Thymus (tissue), 11 donors: ENCODE data around the gene PCSK5. TPM values are rescaled to one million over a fixed set of nuclear protein-coding genes. Genes with fewer than 3 reads are reported as not detected.
"Not testable (repeated sequence)": the region's sequence is repeated elsewhere in the genome, so short reads cannot be mapped to it uniquely, and the experiment has no call there.

ENCODE experiments used
- DNase-seq, 9 donors: peaks; one replicate each; pipeline ENCODE4 v3.0.0-alpha.2; 2013; ENCODE audit warnings: low spot score in 9 of 9, low read depth in 6 of 9, missing footprints in 1 of 9
- H3K27ac ChIP-seq, 2 donors: one replicate each; pipeline ENCODE4 v1.5.1; 2013; ENCODE audit warnings: control low read depth in 1 of 2, low read depth in 1 of 2, low read length in 1 of 2, mild to moderate bottlenecking in 1 of 2, moderate library complexity in 1 of 2
- H3K27me3 ChIP-seq, 2 donors: one replicate each; pipeline ENCODE4 v1.5.1; 2013; ENCODE audit warnings: low read length in 1 of 2; ENCODE audit not compliant: control insufficient read depth in 2 of 2, insufficient read depth in 1 of 2
- H3K36me3 ChIP-seq, 2 donors: one replicate each; pipeline ENCODE4 v1.5.1; 2013; ENCODE audit warnings: low read length in 1 of 2, mild to moderate bottlenecking in 1 of 2, moderate library complexity in 1 of 2; ENCODE audit not compliant: control insufficient read depth in 2 of 2, insufficient read depth in 2 of 2
- H3K4me1 ChIP-seq, 2 donors: one replicate each; pipeline ENCODE4 v1.5.1; 2013; ENCODE audit warnings: low read length in 2 of 2; ENCODE audit not compliant: control insufficient read depth in 2 of 2, insufficient read depth in 2 of 2
- H3K4me3 ChIP-seq, 2 donors: one replicate each; pipeline ENCODE4 v1.5.1; 2013; ENCODE audit warnings: low read length in 2 of 2, control low read depth in 1 of 2, mild to moderate bottlenecking in 1 of 2
- H3K9me3 ChIP-seq, 2 donors: one replicate each; pipeline ENCODE4 v1.5.1; 2013; ENCODE audit warnings: low read length in 1 of 2, mild to moderate bottlenecking in 1 of 2; ENCODE audit not compliant: control insufficient read depth in 2 of 2, insufficient read depth in 1 of 2
- WGBS: extraction: QIAGEN DNeasy Blood & Tissue Kit; methylation state at CpG from one replicate; pipeline ENCODE4 v1.1.7; 2013; 5-methylcytosine and 5-hydroxymethylcytosine counted together
- polyA plus RNA-seq: library from polyadenylated mRNA; stranded (reverse); fragments of 200-250 nt; gene quantifications from one replicate; pipeline ENCODE4 v1.2.3, GENCODE V29; 2013
- total RNA-seq: library from RNA; stranded (reverse); fragments of 120-200 nt; gene quantifications from one replicate; pipeline ENCODE4 v1.2.4, GENCODE V29; 2013
- donor health status: healthy.

Gene PCSK5
- total and polyA plus RNA-seq, 2 donors, result 4.1 to 20.1 TPM

GRCh38 chr9:76362332-76363031 lies 472.0 kb downstream of the PCSK5 start:
- 83% methylated on average over 16 of the region's 16 CpGs for WGBS

GRCh38 chr9:76363032-76363395 lies 472.5 kb downstream of the PCSK5 start:
- Histone ChIP-seq H3K4me1 (no peaks in the 10 kb centered on the region), H3K27ac (no peak overlapping the region), H3K27me3 (no peaks in the 10 kb centered on the region), H3K9me3 (no peaks in the 10 kb centered on the region), H3K36me3 (no peaks in the 10 kb centered on the region), H3K4me3 (no peak overlapping the region)
- WGBS, result over 99% methylated on average over 3 of the region's 3 CpGs
- no peak for DNase-seq

More at GRCh38 chr9:76362332-76363031, 472.0 kb downstream of the PCSK5 start:
- not testable (repeated sequence) for H3K27me3 ChIP-seq, H3K27ac ChIP-seq, H3K36me3 ChIP-seq, H3K4me1 ChIP-seq, DNase-seq, H3K9me3 ChIP-seq, H3K4me3 ChIP-seq

GRCh38 chr9:76365028-76365427 lies 474.6 kb downstream of the PCSK5 start:
- WGBS, result 96% methylated on average over 1 of the region's 1 CpG

GRCh38 chr9:76366275-76366674 lies 475.8 kb downstream of the PCSK5 start:
- Histone ChIP-seq H3K27me3 (no peaks in the 10 kb centered on the region), H3K27ac (no peak overlapping the region), H3K9me3 (no peaks in the 10 kb centered on the region), H3K4me3 (no peak overlapping the region), H3K36me3 (no peaks in the 10 kb centered on the region), H3K4me1 (peaks cover 0 to 5% of the 10 kb centered on the region in 2 donors)
- DNase-seq, result no peak
- WGBS, result 97% methylated on average over 4 of the region's 4 CpGs

More at GRCh38 chr9:76365028-76365427, 474.6 kb downstream of the PCSK5 start:
- Histone ChIP-seq H3K4me1 (peaks cover 0 to 5% of the 10 kb centered on the region in 2 donors), H3K36me3 (no peaks in the 10 kb centered on the region), H3K4me3 (no peak overlapping the region), H3K27me3 (no peaks in the 10 kb centered on the region), H3K27ac (no peak overlapping the region), H3K9me3 (no peaks in the 10 kb centered on the region)
- no peak for DNase-seq

- Histone ChIP-seq H3K4me1 (peaks cover 0 to 5% of the 10 kb centered on the region in 2 donors), H3K4me3 (no peak overlapping the region), H3K36me3 (no peaks in the 10 kb centered on the region), H3K27me3 (no peaks in the 10 kb centered on the region), H3K9me3 (no peaks in the 10 kb centered on the region), H3K27ac (no peak overlapping the region)
- WGBS, result 28% methylated on average over 4 of the region's 4 CpGs
- DNase-seq, result peak in 1 of 9 donors; percentile 42
Measured at GRCh38 chr9:76369583-76369982, 479.1 kb downstream of the PCSK5 start.

- WGBS, result 93% methylated on average over 3 of the region's 3 CpGs
- Histone ChIP-seq H3K27ac (no peak overlapping the region), H3K4me1 (peaks cover 0 to 5% of the 10 kb centered on the region in 2 donors), H3K4me3 (no peak overlapping the region), H3K36me3 (no peaks in the 10 kb centered on the region), H3K9me3 (no peaks in the 10 kb centered on the region), H3K27me3 (no peaks in the 10 kb centered on the region)
- no peak for DNase-seq
Measured at GRCh38 chr9:76370396-76371023, 480.0 kb downstream of the PCSK5 start.

GRCh38 chr9:76371901-76372300 lies 481.4 kb downstream of the PCSK5 start:
- Histone ChIP-seq H3K9me3 (no peaks in the 10 kb centered on the region), H3K27ac (no peak overlapping the region), H3K27me3 (no peaks in the 10 kb centered on the region), H3K4me1 (peaks cover 0 to 5% of the 10 kb centered on the region in 2 donors), H3K36me3 (no peaks in the 10 kb centered on the region), H3K4me3 (no peak overlapping the region)
- no peak for DNase-seq
- 100% methylated on average over 1 of the region's 1 CpG for WGBS

GRCh38 chr9:76372336-76372735 lies 481.9 kb downstream of the PCSK5 start:
- H3K4me3 ChIP-seq, result no peak overlapping the region
- peaks cover 0 to 5% of the 10 kb centered on the region in 2 donors for H3K4me1 ChIP-seq
- no peaks in the 10 kb centered on the region for H3K36me3 ChIP-seq
- no peaks in the 10 kb centered on the region for H3K9me3 ChIP-seq
- no peaks in the 10 kb centered on the region for H3K27me3 ChIP-seq
- no peak for DNase-seq
- H3K27ac ChIP-seq, result no peak overlapping the region

- Histone ChIP-seq H3K9me3 (no peaks in the 10 kb centered on the region), H3K27ac (no peak overlapping the region), H3K36me3 (no peaks in the 10 kb centered on the region), H3K4me3 (no peak overlapping the region), H3K27me3 (no peaks in the 10 kb centered on the region), H3K4me1 (peaks cover 0 to 5% of the 10 kb centered on the region in 2 donors)
- DNase-seq, result no peak
- WGBS, result 86% methylated on average over 4 of the region's 4 CpGs
Measured at GRCh38 chr9:76373173-76373783, 482.8 kb downstream of the PCSK5 start.
